IPS-18a (cell line): Measurements from ENCODE around the gene CRYL1.
"Not testable (repeated sequence)": the region's sequence is repeated elsewhere in the genome, so short reads cannot be mapped to it uniquely, and the experiment has no call there.

Experiments used
- H3K27ac ChIP-seq: one replicate; pipeline ENCODE4 v1.5.1; 2013; ENCODE audit warnings: low read length
- H3K27me3 ChIP-seq: one replicate; pipeline ENCODE4 v1.6.1; 2013; ENCODE audit warnings: mild to moderate bottlenecking, low read length; ENCODE audit not compliant: control insufficient read depth, insufficient read depth
- H3K36me3 ChIP-seq: one replicate; pipeline ENCODE4 v1.6.1; 2013; ENCODE audit warnings: low read depth, low read length; ENCODE audit not compliant: control insufficient read depth
- H3K4me1 ChIP-seq: one replicate; pipeline ENCODE4 v1.6.1; 2013; ENCODE audit warnings: low read depth, low read length; ENCODE audit not compliant: control insufficient read depth
- H3K4me3 ChIP-seq: one replicate; pipeline ENCODE4 v1.5.1; 2013; ENCODE audit warnings: low read length
- H3K9ac ChIP-seq: one replicate; pipeline ENCODE4 v1.6.1; 2013; ENCODE audit warnings: mild to moderate bottlenecking, low read length, moderate library complexity
- H3K9me3 ChIP-seq: one replicate; pipeline ENCODE4 v1.6.1; 2013; ENCODE audit warnings: low read depth, low read length; ENCODE audit not compliant: control insufficient read depth

The CRYL1 gene

DNA sequence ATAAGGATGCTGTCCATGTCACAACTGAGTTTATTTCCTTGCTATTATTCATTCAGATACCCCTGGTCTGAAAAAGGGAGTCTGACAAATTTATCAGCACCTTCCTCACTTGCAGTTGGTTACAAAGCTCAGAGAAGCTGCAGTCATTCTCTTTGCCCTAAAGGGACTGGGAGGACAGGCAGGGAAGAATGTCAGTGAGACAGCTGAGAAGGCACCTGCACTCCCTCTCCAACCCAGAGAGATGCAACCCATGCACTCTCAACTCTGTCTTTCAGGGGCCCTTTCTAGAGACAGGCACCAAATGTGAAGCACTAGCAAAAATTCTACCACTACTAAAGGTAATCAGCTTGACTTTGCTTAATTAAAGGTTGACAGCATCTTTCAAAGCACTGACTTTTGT lies 83.3 kb downstream of the CRYL1 start:
- Histone ChIP-seq H3K27ac (no peak overlapping the region), H3K4me3 (no peak overlapping the region), H3K4me1 (peaks cover 21% of the 10 kb centered on the region), H3K36me3 (no peaks in the 10 kb centered on the region), H3K9me3 (no peaks in the 10 kb centered on the region), H3K9ac (no peak overlapping the region), H3K27me3 (no peaks in the 10 kb centered on the region)

GRCh38 chr13:20441879-20442278 lies 83.8 kb downstream of the CRYL1 start:
- no peaks in the 10 kb centered on the region for H3K9me3 ChIP-seq
- no peak overlapping the region for H3K27ac ChIP-seq
- no peak overlapping the region for H3K4me3 ChIP-seq
- H3K4me1 ChIP-seq = peaks cover 21% of the 10 kb centered on the region
- H3K27me3 ChIP-seq = no peaks in the 10 kb centered on the region
- H3K36me3 ChIP-seq = no peaks in the 10 kb centered on the region
- H3K9ac ChIP-seq = no peak overlapping the region

DNA sequence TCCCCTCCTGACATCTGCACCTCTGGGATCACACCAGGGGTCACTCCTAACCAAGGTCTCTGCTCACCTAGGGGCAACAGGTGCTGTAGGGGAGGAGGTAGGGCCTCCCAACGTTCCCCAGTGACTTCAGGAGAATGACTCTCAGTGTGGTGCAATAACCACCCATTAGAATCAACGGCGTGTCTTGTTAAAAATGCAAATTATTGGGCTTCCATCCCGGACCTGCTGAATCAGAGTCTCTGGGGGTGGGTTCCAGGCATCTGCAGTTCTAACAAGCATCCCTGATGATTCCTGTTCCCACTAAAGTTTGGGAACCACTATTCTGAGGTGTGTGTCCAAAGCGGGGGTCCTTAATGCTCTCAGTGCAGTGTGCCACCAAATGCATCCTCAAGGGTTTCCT lies 84.6 kb downstream of the CRYL1 start:
- Histone ChIP-seq H3K27me3 (no peaks in the 10 kb centered on the region), H3K4me3 (no peak overlapping the region), H3K36me3 (no peaks in the 10 kb centered on the region), H3K9ac (no peak overlapping the region), H3K27ac (no peak overlapping the region), H3K4me1 (peaks cover 21% of the 10 kb centered on the region), H3K9me3 (no peaks in the 10 kb centered on the region)

DNA sequence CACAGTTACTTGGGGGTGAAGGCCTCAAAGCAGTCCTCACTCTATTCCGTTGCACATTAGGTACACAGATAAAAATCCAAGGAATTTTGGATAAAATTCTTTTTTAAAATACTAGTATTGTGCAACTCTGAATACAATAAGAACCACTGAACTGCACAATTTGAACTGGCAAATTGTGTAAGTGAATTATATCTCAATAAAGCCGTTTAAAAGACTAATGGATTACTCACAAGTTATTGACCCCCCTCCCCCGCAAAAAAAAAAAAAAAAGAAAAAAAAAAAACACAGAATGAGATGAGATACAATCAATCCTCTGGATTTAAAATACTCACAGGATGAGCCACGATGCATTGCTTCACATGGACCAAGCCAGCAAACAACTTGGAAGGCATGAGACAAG lies 86.4 kb downstream of the CRYL1 start:
- H3K4me3 ChIP-seq = no peak overlapping the region
- H3K4me1 ChIP-seq = peaks cover 21% of the 10 kb centered on the region
- no peaks in the 10 kb centered on the region for H3K36me3 ChIP-seq
- no peaks in the 10 kb centered on the region for H3K9me3 ChIP-seq
- no peaks in the 10 kb centered on the region for H3K27me3 ChIP-seq
- no peak overlapping the region for H3K9ac ChIP-seq
- no peak overlapping the region for H3K27ac ChIP-seq

DNA sequence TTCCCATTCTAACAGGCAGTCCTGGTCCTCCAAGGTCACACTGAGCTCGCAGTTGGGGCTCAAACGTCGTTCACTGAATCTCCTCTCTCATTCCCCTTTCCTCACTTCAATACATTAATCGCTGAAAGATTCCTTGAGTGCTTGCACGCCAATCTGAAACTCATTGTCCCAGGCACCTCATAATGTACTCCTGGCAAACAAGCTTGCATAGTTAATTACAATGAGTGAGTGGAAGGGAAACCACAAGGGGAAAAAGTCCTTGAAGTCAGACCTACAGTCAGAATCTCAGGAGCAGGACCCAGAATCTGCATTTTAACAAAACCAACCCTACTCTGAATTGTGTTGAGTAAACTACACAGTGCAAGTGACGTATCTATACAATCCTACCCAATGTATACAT lies 86.9 kb downstream of the CRYL1 start:
- no peaks in the 10 kb centered on the region for H3K27me3 ChIP-seq
- no peaks in the 10 kb centered on the region for H3K9me3 ChIP-seq
- H3K36me3 ChIP-seq = no peaks in the 10 kb centered on the region
- H3K9ac ChIP-seq = no peak overlapping the region
- no peak overlapping the region for H3K4me3 ChIP-seq
- peaks cover 21% of the 10 kb centered on the region for H3K4me1 ChIP-seq
- H3K27ac ChIP-seq = no peak overlapping the region

GRCh38 chr13:20436505-20436904 lies 89.2 kb downstream of the CRYL1 start:
- Histone ChIP-seq H3K9me3 (no peaks in the 10 kb centered on the region), H3K4me1 (peaks cover 9% of the 10 kb centered on the region), H3K36me3 (no peaks in the 10 kb centered on the region), H3K27ac (no peak overlapping the region), H3K27me3 (no peaks in the 10 kb centered on the region), H3K4me3 (no peak overlapping the region), H3K9ac (no peak overlapping the region)

GRCh38 chr13:20435616-20436368 lies 89.9 kb downstream of the CRYL1 start:
- peaks cover 2% of the 10 kb centered on the region for H3K4me1 ChIP-seq
- no peak overlapping the region for H3K4me3 ChIP-seq
- no peak overlapping the region for H3K27ac ChIP-seq
- H3K9me3 ChIP-seq = no peaks in the 10 kb centered on the region
- H3K36me3 ChIP-seq = no peaks in the 10 kb centered on the region
- H3K27me3 ChIP-seq = no peaks in the 10 kb centered on the region
- no peak overlapping the region for H3K9ac ChIP-seq

- not testable (repeated sequence) for H3K27me3 ChIP-seq, H3K4me1 ChIP-seq, H3K9me3 ChIP-seq, H3K27ac ChIP-seq, H3K9ac ChIP-seq, H3K4me3 ChIP-seq, H3K36me3 ChIP-seq
These were observed 91.4 kb downstream of the CRYL1 start for GRCh38 chr13:20434210-20434609.

GRCh38 chr13:20431687-20432384 lies 93.8 kb downstream of the CRYL1 start:
- Histone ChIP-seq H3K36me3 (no peaks in the 10 kb centered on the region), H3K9ac (no peak overlapping the region), H3K4me1 (no peaks in the 10 kb centered on the region), H3K27me3 (no peaks in the 10 kb centered on the region), H3K9me3 (no peaks in the 10 kb centered on the region), H3K4me3 (no peak overlapping the region), H3K27ac (no peak overlapping the region)

DNA sequence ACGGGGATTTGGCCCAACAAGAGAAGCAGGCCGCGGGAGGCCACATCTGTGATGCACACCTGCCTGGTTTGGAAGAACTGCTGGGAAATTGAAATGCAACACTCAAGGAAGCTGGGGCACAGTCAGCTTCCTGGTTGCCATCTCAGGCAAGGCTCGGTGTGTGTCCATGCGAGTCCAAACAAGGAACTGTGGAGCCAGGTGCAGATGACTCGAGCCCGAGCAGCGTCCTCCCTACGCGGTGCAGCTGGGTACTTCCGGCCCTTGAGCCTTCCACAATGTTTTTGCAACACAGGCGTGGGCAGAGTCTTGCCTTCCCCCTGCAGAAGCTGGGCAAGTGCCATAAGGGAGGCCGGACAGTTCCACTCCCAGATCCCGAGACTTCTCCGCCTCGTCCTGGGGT lies 94.6 kb downstream of the CRYL1 start:
- no peak overlapping the region for H3K27ac ChIP-seq
- H3K4me3 ChIP-seq = no peak overlapping the region
- H3K4me1 ChIP-seq = no peaks in the 10 kb centered on the region
- H3K9me3 ChIP-seq = no peaks in the 10 kb centered on the region
- no peak overlapping the region for H3K9ac ChIP-seq
- no peaks in the 10 kb centered on the region for H3K36me3 ChIP-seq
- no peaks in the 10 kb centered on the region for H3K27me3 ChIP-seq

GRCh38 chr13:20430296-20430695 lies 95.4 kb downstream of the CRYL1 start:
- Histone ChIP-seq H3K27me3 (no peaks in the 10 kb centered on the region), H3K4me1 (no peaks in the 10 kb centered on the region), H3K4me3 (no peak overlapping the region), H3K9ac (no peak overlapping the region), H3K27ac (no peak overlapping the region), H3K9me3 (no peaks in the 10 kb centered on the region), H3K36me3 (no peaks in the 10 kb centered on the region)

- H3K4me1 ChIP-seq = no peaks in the 10 kb centered on the region
- no peaks in the 10 kb centered on the region for H3K27me3 ChIP-seq
- no peak overlapping the region for H3K4me3 ChIP-seq
- H3K27ac ChIP-seq = no peak overlapping the region
- no peak overlapping the region for H3K9ac ChIP-seq
- H3K36me3 ChIP-seq = no peaks in the 10 kb centered on the region
- H3K9me3 ChIP-seq = no peaks in the 10 kb centered on the region
These were observed 96.0 kb downstream of the CRYL1 start for GRCh38 chr13:20429682-20430081.
